Measurements from ENCODE around the gene STIMATE. TPM values are rescaled to one million over a fixed set of nuclear protein-coding genes. Genes with fewer than 3 reads are reported as not detected.

The STIMATE gene
- total RNA-seq, 1 experiment from 2014 or later: 15.7 TPM

- POLR2A ChIA-PET: no interaction called here
- BruUV-seq (replicated peaks): no TSS peak
- TF ChIP-seq TCF7L2 (IDR thresholded peaks at IDR 0.05; ENCODE audit: low read depth, low read length) (no peak), CTCF (IDR thresholded peaks at IDR 0.05) (no peak), SIN3A (IDR thresholded peaks at IDR 0.05; ENCODE audit: borderline replicate concordance, insufficient read depth, low read depth, low read length) (no peak), POLR2AphosphoS5 (IDR thresholded peaks at IDR 0.05; ENCODE audit: low read depth, low read length) (no peak), REST (IDR thresholded peaks at IDR 0.05; ENCODE audit: insufficient read depth in 1 of 2, low read depth in 2 of 2, low read length in 1 of 2) (no peak)
- no peaks in the 10 kb centered on the region for H3K9me3 ChIP-seq (ENCODE audit: control insufficient read depth, insufficient read depth, low read depth, low read length)
- no peaks in the 10 kb centered on the region for H3K27me3 ChIP-seq (ENCODE audit: control insufficient read depth, insufficient read depth, low read length)
- peaks cover 6% of the 10 kb centered on the region for H3K4me1 ChIP-seq (ENCODE audit: control insufficient read depth, insufficient read depth, low read length)
- no peak overlapping the region for H3K4me3 ChIP-seq (ENCODE audit: low read depth in 2 of 2, low read length in 2 of 2)
- CTCF ChIA-PET: no interaction called here
- H3K36me3 ChIP-seq (ENCODE audit: control insufficient read depth, insufficient read depth, low read length): no peaks in the 10 kb centered on the region
- H3K27ac ChIP-seq (ENCODE audit: low read length): no peak overlapping the region
- no peak for DNase-seq (ENCODE audit: low read depth, low spot score)
- in situ Hi-C loops (cut with HindIII; ENCODE audit: low pct_unique_long_range_greater_than_20kb, low sequenced_read_pairs): no loop called here
- intact Hi-C loops (cut with micrococcal nuclease; ENCODE audit: unreplicated experiment): loop anchor here (10.0 kb wide), 1 partner anchor 83 kb away; no protein-coding TSS in a partner anchor
- no peak for ATAC-seq
Observed at GRCh38 chr3:52827441-52827840, 69.9 kb downstream of the STIMATE start.

GRCh38 chr3:52824037-52824436, 73.3 kb downstream of the STIMATE start:
- ChIA-PET POLR2A (no interaction called here), CTCF (no interaction called here)

More at GRCh38 chr3:52824037-52824436, 73.3 kb downstream of the STIMATE start:
- DNase-seq (ENCODE audit: low read depth, low spot score) (no peak), ATAC-seq (no peak)
- in situ Hi-C loops (cut with HindIII; ENCODE audit: low pct_unique_long_range_greater_than_20kb, low sequenced_read_pairs) (no loop called here), intact Hi-C loops (cut with micrococcal nuclease; ENCODE audit: unreplicated experiment) (loop anchor here (10.0 kb wide), 1 partner anchor 79 kb away; no protein-coding TSS in a partner anchor)
- no TSS peak for BruUV-seq (replicated peaks)
- no peak overlapping the region for H3K27ac ChIP-seq (ENCODE audit: low read length)
- no peaks in the 10 kb centered on the region for H3K27me3 ChIP-seq (ENCODE audit: control insufficient read depth, insufficient read depth, low read length)
- H3K4me1 ChIP-seq (ENCODE audit: control insufficient read depth, insufficient read depth, low read length): no peaks in the 10 kb centered on the region
- no peaks in the 10 kb centered on the region for H3K36me3 ChIP-seq (ENCODE audit: control insufficient read depth, insufficient read depth, low read length)
- TF ChIP-seq TCF7L2 (IDR thresholded peaks at IDR 0.05; ENCODE audit: low read depth, low read length) (no peak), SIN3A (IDR thresholded peaks at IDR 0.05; ENCODE audit: borderline replicate concordance, insufficient read depth, low read depth, low read length) (no peak), CTCF (IDR thresholded peaks at IDR 0.05) (no peak), REST (IDR thresholded peaks at IDR 0.05; ENCODE audit: insufficient read depth in 1 of 2, low read depth in 2 of 2, low read length in 1 of 2) (no peak), POLR2AphosphoS5 (IDR thresholded peaks at IDR 0.05; ENCODE audit: low read depth, low read length) (no peak)
- no peak overlapping the region for H3K4me3 ChIP-seq (ENCODE audit: low read depth in 2 of 2, low read length in 2 of 2)
- H3K9me3 ChIP-seq (ENCODE audit: control insufficient read depth, insufficient read depth, low read depth, low read length): no peaks in the 10 kb centered on the region

Measured in Panc1 (cell line).